Tibial artery (tissue), 4 donors: ENCODE data around the gene SLIT3.

ENCODE experiments used
- DNase-seq, 2 donors: peaks; one replicate each; pipeline ENCODE4 v3.0.0-alpha.2; 2019
- H3K27ac ChIP-seq, 2 donors: fragments of 200-600 bp; sonication (generic) in 1 of 2; 1 replicate in 1 of 2; 2 replicates in 1 of 2; pipeline ENCODE4 v1.5.1; 2018 to 2019; ENCODE audit warnings: mild to moderate bottlenecking in 1 of 2
- H3K27me3 ChIP-seq, 2 donors: fragments of 200-600 bp; sonication (generic) in 1 of 2; one replicate each; pipeline versions ENCODE4 v1.5.1 to v1.6.0; 2016 to 2019
- H3K36me3 ChIP-seq, 3 donors: fragments of 200-600 bp; sonication (generic) in 2 of 3; one replicate each; pipeline ENCODE4 v1.5.1; 2016 to 2019; ENCODE audit warnings: mild to moderate bottlenecking in 2 of 3
- H3K4me1 ChIP-seq, 4 donors: fragments of 200-600 bp; sonication (generic) in 2 of 4; 1 replicate in 3 of 4; 2 replicates in 1 of 4; pipeline ENCODE4 v1.5.1; 2016 to 2019
- H3K4me3 ChIP-seq, 2 donors: fragments of 200-600 bp; sonication (generic) in 1 of 2; 1 replicate in 1 of 2; 2 replicates in 1 of 2; pipeline ENCODE4 v1.5.1; 2018 to 2019; ENCODE audit warnings: mild to moderate bottlenecking in 2 of 2
- H3K9me3 ChIP-seq, 3 donors: fragments of 200-600 bp; sonication (generic) in 1 of 3; one replicate each; pipeline ENCODE4 v1.5.1; 2016 to 2019
- intact Hi-C: fragments of 100-400 bp; cut with DNase I; formaldehyde crosslinking; loops from one replicate; pipeline ENCODE4 v1.15.0; 2023; ENCODE audit warnings: low total_unique reads
- TF ChIP-seq, protein P1 (sequence below), 2 experiments: fragments of 200-600 bp in 1 of 2; fragments of 450-650 bp in 1 of 2; IDR thresholded peaks; one replicate each; pipeline ENCODE4 v1.5.1; 2017 to 2019; ENCODE audit warnings: antibody characterized with exemption in 2 of 2, mild to moderate bottlenecking in 1 of 2, moderate library complexity in 1 of 2

SLIT3 gene

DNA sequence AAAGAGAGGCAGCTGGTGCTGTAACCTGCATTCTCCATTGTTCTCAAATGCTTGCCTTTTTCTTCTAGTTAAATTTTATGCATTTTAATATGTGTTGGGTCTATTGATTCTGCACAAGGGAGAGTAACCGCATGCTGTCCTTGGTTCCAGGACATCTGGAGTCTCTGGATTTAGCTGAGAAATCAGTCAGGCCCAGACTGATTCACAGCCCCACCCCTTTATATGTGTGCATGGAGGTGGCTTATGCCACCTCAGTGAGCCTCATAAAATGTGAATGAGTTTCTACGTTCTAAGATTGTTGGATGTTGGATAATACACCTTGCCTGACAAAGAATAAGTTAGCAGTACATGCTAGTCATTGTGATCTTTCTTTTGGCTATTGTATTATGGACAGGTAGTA lies 611.7 kb downstream of the SLIT3 start:
- Histone ChIP-seq H3K36me3 (peaks cover 0 to 33% (median 23%) of the 10 kb centered on the region in 3 donors), H3K4me3 (no peak overlapping the region), H3K9me3 (no peaks in the 10 kb centered on the region), H3K4me1 (no peaks in the 10 kb centered on the region), H3K27me3 (no peaks in the 10 kb centered on the region), H3K27ac (no peak overlapping the region)
- TF ChIP-seq, protein P1, sequence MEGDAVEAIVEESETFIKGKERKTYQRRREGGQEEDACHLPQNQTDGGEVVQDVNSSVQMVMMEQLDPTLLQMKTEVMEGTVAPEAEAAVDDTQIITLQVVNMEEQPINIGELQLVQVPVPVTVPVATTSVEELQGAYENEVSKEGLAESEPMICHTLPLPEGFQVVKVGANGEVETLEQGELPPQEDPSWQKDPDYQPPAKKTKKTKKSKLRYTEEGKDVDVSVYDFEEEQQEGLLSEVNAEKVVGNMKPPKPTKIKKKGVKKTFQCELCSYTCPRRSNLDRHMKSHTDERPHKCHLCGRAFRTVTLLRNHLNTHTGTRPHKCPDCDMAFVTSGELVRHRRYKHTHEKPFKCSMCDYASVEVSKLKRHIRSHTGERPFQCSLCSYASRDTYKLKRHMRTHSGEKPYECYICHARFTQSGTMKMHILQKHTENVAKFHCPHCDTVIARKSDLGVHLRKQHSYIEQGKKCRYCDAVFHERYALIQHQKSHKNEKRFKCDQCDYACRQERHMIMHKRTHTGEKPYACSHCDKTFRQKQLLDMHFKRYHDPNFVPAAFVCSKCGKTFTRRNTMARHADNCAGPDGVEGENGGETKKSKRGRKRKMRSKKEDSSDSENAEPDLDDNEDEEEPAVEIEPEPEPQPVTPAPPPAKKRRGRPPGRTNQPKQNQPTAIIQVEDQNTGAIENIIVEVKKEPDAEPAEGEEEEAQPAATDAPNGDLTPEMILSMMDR (IDR thresholded peaks at IDR 0.05): no peak
- intact Hi-C loops: loop anchor here (10.0 kb wide), 1 partner anchor 296 kb away; no protein-coding TSS in a partner anchor
- no peak for DNase-seq

DNA sequence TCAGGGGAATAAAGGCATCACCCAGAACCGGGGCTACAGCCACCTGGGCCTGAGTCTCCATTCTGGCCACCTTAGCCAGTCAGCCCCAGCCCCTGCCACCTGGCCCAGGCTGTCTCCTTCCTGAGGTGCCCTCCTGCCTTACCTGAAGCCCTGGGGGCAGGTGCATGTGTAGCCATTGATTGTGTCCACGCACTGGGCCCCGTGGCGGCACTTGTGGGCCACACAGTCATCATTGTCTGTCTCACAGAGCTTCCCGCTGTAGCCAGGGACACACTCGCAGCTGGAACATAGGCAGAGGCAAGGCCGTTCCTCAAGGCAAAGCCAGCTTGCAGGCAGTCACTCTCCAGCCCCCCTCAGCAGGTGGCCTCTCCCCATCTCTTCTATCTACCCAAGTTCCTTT lies 614.1 kb downstream of the SLIT3 start:
- no peak for DNase-seq
- peaks cover 0 to 7% (median under 1%) of the 10 kb centered on the region in 4 donors for H3K4me1 ChIP-seq
- H3K9me3 ChIP-seq: no peaks in the 10 kb centered on the region
- peaks cover 0 to 31% (median 23%) of the 10 kb centered on the region in 3 donors for H3K36me3 ChIP-seq
- TF ChIP-seq, protein P1 (IDR thresholded peaks at IDR 0.05): no peak
- H3K4me3 ChIP-seq: no peak overlapping the region
- intact Hi-C loops: loop anchor here (10.0 kb wide), 1 partner anchor 298 kb away; no protein-coding TSS in a partner anchor
- no peak overlapping the region for H3K27ac ChIP-seq
- H3K27me3 ChIP-seq: no peaks in the 10 kb centered on the region

DNA sequence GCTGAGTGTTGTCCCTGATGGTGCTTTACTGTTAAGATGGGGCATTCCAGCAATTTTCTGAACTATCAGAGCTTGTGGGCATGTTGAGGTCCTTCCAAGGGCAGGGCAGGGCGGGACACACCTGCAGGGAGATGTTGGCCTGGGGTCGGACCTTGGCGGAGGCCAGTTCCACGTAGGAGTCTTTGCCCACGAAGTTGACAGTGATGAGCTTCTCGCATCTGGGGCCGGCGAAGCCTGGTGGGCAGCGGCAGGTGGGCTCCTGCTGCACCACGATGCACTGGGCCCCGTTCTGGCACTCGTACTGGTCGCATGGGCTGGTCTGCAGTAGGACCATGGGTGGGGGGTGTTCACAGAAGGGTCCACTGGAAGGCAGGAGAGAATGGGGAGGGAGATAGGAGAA lies 615.4 kb downstream of the SLIT3 start:
- peaks cover 0 to 27% (median 23%) of the 10 kb centered on the region in 3 donors for H3K36me3 ChIP-seq
- H3K9me3 ChIP-seq: no peaks in the 10 kb centered on the region
- H3K4me1 ChIP-seq: peaks cover 0 to 20% (median 10%) of the 10 kb centered on the region in 4 donors
- intact Hi-C loops: loop anchor here (10.0 kb wide), 1 partner anchor 299 kb away; no protein-coding TSS in a partner anchor
- no peak overlapping the region for H3K27ac ChIP-seq
- peak in 1 of 2 donors; percentile 63 for DNase-seq
- H3K4me3 ChIP-seq: no peak overlapping the region
- H3K27me3 ChIP-seq: no peaks in the 10 kb centered on the region
- TF ChIP-seq, protein P1 (IDR thresholded peaks at IDR 0.05): no peak

DNA sequence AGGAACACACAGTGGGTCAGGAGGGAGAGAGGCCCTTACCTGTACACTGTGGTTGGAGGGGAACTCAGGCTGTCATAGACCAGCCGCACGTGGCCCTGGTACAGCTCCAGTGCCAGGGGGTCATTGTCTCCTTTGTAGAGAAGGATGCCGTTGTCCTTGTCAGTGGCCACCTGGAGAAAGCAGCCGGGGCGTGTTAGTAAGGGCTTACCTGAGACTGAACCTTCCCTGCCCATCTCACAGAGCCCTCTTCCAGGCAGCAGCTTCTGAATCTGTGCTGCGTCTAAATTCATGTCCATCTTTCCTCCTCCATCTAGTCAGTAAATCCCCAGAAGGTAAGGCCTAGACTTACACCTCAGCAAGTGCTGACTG lies 617.0 kb downstream of the SLIT3 start:
- Histone ChIP-seq H3K36me3 (peaks cover 0 to 27% (median 19%) of the 10 kb centered on the region in 3 donors), H3K9me3 (no peaks in the 10 kb centered on the region), H3K27ac (peak overlapping the region in 1 of 2 donors; percentile 16), H3K4me3 (no peak overlapping the region), H3K27me3 (no peaks in the 10 kb centered on the region), H3K4me1 (peaks cover 0 to 30% (median 15%) of the 10 kb centered on the region in 4 donors)
- DNase-seq: no peak
- TF ChIP-seq, protein P1 (IDR thresholded peaks at IDR 0.05): no peak
- intact Hi-C loops: loop anchor here (5.0 to 10.0 kb wide), 2 partner anchors 301 to 898 kb away; partner anchors contain the start of gene SPDL1

DNA sequence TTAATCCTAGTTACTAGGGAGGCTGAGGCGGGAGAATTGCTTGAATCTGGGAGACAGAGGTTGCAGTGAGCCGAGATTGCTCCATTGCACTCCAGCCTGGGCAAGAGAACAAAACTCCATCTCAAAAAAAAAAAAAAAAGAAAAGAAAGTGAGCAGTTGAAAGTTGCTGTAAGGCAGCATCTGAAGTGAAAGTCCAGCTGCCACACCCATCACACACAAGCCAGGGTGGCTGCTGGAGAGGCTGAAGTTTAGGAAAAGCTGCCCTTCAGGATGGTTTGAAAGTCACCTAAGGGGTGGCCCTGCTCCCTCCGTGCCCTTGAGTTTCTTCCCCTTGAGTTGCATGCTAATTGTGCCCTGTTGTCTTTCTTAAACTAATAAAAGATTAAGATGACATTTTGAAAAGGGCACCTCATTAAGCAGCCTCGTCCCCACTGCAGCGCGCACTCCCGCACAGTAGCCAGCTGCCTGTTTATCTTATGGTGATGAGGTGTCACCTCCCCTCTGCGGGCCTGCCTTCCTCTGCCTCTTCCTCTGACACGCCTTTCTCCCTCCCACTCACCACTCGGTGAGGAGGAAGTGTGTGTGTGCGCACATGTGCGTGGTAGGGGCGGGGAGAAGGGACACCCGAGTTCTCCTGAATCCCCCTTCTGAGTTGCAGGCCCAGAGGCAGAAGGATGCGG lies 617.6 kb downstream of the SLIT3 start:
- peaks cover 0 to 30% (median 15%) of the 10 kb centered on the region in 4 donors for H3K4me1 ChIP-seq
- no peaks in the 10 kb centered on the region for H3K9me3 ChIP-seq
- peaks cover 0 to 27% (median 18%) of the 10 kb centered on the region in 3 donors for H3K36me3 ChIP-seq
- H3K4me3 ChIP-seq: no peak overlapping the region
- intact Hi-C loops: loop anchor here (5.0 to 10.0 kb wide), 2 partner anchors 301 to 899 kb away; partner anchors contain the start of gene SPDL1
- peak overlapping the region; percentile 16 to 78 for H3K27ac ChIP-seq
- TF ChIP-seq, protein P1 (IDR thresholded peaks at IDR 0.05): no peak
- no peaks in the 10 kb centered on the region for H3K27me3 ChIP-seq
- peak in 1 of 2 donors; percentile 60 for DNase-seq
